ENCODE results near the gene ZGPAT. TPM values are rescaled to one million over a fixed set of nuclear protein-coding genes. Genes with fewer than 3 reads are reported as not detected.

The ZGPAT gene
- total and polyA plus RNA-seq, 9 of the 15 experiments (the other 6 are each of a cell fraction or from before 2014, with no cell fraction given): 0.14 to 26.6 (median 7.4) TPM

GRCh38 chr20:63675681-63676368 is 32.0 kb upstream of the ZGPAT start (continued):
- TF ChIP-seq MGA (IDR thresholded peaks at IDR 0.05) (no peak), ZNF77 (CRISPR knock-in tag; IDR thresholded peaks at IDR 0.05) (no peak), IRF1 (CRISPR knock-in tag; IDR thresholded peaks at IDR 0.05; ENCODE audit: borderline replicate concordance) (no peak), HDAC8 (tag; IDR thresholded peaks at IDR 0.05) (no peak), RB1 (IDR thresholded peaks at IDR 0.05; ENCODE audit: low read depth) (no peak), HDAC6 (IDR thresholded peaks at IDR 0.05; ENCODE audit: low read depth, low read length) (no peak), HNRNPK (IDR thresholded peaks at IDR 0.05; ENCODE audit: low read depth, low read length, poor library complexity, severe bottlenecking) (no peak), CCAR2 (IDR thresholded peaks at IDR 0.05; ENCODE audit: low read depth, low read length) (no peak)
- TF ChIP-seq, protein P1, sequence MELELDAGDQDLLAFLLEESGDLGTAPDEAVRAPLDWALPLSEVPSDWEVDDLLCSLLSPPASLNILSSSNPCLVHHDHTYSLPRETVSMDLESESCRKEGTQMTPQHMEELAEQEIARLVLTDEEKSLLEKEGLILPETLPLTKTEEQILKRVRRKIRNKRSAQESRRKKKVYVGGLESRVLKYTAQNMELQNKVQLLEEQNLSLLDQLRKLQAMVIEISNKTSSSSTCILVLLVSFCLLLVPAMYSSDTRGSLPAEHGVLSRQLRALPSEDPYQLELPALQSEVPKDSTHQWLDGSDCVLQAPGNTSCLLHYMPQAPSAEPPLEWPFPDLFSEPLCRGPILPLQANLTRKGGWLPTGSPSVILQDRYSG (tag; conservative IDR thresholded peaks at IDR 0.05; ENCODE audit: low read depth): no peak
